ENCODE measurements around the gene MROH2B.

DNA sequence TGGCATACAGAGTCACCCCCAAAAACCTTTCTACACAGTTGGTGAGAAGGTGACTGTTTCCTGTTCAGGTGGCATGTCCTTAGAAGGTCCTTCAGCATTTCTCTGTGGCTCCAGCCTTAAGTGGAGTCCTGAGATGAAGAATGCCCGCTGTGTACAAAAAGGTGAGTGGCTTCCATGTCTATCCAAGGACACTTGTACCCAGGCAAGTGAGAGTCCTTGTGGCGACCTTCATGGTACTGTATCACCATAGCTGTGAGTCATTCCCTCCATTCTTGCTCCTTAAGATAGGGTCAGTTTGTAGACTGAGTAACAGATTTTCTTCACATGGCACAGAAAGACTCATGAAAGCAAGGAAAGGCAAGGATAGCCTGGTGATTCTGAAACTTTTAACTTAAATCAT is 98.7 kb downstream of the MROH2B start:
- no peak for TF ChIP-seq SRF (IDR thresholded peaks at IDR 0.05; ENCODE audit: low read depth)
- TF ChIP-seq, protein P1, sequence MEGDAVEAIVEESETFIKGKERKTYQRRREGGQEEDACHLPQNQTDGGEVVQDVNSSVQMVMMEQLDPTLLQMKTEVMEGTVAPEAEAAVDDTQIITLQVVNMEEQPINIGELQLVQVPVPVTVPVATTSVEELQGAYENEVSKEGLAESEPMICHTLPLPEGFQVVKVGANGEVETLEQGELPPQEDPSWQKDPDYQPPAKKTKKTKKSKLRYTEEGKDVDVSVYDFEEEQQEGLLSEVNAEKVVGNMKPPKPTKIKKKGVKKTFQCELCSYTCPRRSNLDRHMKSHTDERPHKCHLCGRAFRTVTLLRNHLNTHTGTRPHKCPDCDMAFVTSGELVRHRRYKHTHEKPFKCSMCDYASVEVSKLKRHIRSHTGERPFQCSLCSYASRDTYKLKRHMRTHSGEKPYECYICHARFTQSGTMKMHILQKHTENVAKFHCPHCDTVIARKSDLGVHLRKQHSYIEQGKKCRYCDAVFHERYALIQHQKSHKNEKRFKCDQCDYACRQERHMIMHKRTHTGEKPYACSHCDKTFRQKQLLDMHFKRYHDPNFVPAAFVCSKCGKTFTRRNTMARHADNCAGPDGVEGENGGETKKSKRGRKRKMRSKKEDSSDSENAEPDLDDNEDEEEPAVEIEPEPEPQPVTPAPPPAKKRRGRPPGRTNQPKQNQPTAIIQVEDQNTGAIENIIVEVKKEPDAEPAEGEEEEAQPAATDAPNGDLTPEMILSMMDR (IDR thresholded peaks at IDR 0.05 in 2 of 3, conservative IDR thresholded peaks at IDR 0.05 in 1 of 3; ENCODE audit: borderline replicate concordance in 1 of 3, insufficient read depth in 1 of 3, low read depth in 2 of 3, low read length in 2 of 3) = no peak
- no peak for TF ChIP-seq ZNF274 (IDR thresholded peaks at IDR 0.05; ENCODE audit: low read depth, low read length)
- no peak for TF ChIP-seq ATF3 (IDR thresholded peaks at IDR 0.05)
- no peak for TF ChIP-seq EZH2 (IDR thresholded peaks at IDR 0.05)
- TF ChIP-seq POLR2AphosphoS5 (IDR thresholded peaks at IDR 0.05; ENCODE audit: low read depth, low read length) = no peak
- TF ChIP-seq YY1 (IDR thresholded peaks at IDR 0.05; ENCODE audit: extremely low read depth, insufficient replicate concordance, low read depth, low read length) = no peak
- TF ChIP-seq ZBTB33 (IDR thresholded peaks at IDR 0.05; ENCODE audit: extremely low read depth, insufficient replicate concordance, low read length) = no peak
- TF ChIP-seq ELF1 (IDR thresholded peaks at IDR 0.05; ENCODE audit: borderline replicate concordance, low read depth) = no peak
- no peak for TF ChIP-seq POLR2A (IDR thresholded peaks at IDR 0.05; ENCODE audit: borderline replicate concordance, extremely low read depth, insufficient read depth, insufficient read length)

Data from HCT116 (cell line).